SW 1271 (cell line): ENCODE data around the gene FILIP1L.

Experiments
- DNase-seq, 2 experiments: peaks; one replicate each; lab custom pipeline; 2025; lab: John Stamatoyannopoulos, UW

The FILIP1L gene

DNA sequence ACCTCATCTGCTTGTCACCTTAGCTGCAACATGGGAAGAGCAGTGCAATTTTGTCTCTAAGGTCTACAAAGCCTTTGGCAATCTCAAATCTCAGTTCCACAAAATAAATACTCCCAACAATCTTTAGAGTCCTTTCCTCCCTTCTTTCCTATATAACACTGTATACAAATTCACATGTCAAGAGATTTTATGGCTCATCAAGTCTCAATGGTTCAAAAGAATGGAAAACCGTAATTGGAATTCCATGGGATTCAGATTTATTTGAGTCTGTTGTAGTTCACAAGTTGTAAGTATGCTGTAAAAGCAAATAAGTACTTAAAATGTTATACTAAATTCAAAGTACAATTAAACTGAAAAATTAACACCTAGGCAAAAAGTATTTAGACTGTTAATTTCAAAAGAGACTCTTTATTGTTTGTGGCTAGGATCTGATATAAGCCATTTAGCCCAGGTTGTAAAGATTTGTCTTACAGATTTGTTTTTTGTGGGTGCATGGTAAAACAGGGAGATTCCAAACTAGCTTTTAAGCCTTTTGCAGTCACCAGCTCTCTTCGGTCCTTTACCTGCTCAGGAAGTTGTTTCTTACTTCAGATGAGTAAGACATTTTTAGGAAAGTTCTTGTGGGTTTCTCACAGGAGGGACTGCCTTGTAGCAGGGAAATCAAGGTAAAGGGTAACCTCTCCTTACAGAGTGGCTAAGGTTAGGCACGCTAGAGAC lies 246.5 kb downstream of the FILIP1L start:
- DNase-seq = no peak

DNA sequence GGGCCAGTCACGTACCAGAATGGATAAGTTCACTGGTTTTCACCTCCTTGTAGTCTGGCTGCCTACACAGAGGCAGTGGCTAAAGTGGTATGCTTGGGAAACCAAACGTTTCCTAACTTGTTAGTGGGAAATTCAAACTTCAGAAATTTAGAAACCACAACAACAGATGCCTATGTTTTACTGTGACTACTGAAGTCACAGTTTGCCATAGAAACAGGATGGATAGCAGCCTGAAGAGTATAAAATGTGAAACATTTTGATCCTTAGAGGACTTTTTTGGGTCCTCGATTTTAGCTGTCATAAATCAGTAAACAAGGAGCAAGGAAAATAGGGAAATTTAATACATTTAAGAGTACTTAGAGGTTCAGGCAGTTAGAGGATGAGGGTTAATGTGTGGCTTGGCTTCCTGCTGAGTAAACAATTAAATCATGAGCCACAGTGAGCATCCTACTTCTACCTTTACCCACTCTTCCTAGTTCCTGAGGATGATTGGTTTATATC lies 248.0 kb downstream of the FILIP1L start:
- peak in 1 of 2 experiments; percentile 64 for DNase-seq

DNA sequence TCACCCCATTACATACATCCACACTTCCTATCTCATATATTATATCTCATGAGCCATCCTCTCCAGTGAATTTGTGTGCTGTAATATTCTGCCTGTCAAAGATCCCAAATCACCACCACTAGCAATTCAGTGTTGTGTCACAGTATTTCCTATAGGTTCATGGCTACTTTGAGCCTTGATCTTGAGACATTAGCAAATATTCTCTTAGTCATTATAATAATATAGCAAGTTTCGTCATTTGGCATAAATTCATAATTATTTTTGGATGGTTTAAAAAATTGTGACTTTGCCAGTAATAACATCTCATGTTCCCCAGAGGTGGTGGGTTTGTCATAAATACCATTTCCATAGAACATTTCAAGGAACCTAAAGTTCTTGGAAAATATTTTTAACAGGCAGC lies 249.0 kb downstream of the FILIP1L start:
- no peak for DNase-seq

DNA sequence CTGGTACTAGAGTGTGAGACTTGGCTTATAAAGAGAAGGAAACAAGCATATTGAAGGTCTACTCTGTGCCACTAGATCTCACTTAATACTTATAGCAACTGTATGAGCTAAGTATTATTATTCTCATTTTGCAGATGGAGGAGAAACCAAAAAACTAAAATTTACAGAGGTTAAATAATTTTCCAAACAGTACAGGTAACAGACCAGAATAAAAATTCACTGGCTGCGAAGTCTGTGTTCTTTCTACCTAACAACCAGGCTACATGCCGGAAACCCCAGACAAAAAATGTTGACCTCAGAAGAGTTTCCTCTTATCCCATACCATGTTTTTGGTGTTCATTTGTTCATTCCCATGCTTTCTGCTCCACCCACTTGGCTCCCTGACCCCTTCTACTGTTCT lies 250.0 kb downstream of the FILIP1L start:
- no peak for DNase-seq

DNA sequence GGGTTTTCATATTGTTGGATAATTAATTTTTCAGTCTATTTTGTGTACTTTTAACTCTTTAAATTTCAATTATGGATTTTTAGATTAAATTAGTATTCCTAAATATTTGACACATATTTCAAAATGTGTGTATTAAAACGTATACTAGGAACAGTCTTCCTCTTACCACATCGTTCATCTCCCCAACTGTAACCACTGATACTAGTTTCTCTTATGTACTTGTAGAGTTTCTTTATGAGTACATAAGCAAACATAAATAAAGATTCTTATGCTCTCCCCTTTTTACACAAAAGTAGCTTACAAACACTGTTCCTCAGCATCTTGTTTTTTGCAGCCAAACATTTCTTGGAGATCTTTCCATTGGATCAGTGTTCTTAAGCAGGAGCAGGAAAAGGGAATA lies 250.7 kb downstream of the FILIP1L start:
- no peak for DNase-seq

DNA sequence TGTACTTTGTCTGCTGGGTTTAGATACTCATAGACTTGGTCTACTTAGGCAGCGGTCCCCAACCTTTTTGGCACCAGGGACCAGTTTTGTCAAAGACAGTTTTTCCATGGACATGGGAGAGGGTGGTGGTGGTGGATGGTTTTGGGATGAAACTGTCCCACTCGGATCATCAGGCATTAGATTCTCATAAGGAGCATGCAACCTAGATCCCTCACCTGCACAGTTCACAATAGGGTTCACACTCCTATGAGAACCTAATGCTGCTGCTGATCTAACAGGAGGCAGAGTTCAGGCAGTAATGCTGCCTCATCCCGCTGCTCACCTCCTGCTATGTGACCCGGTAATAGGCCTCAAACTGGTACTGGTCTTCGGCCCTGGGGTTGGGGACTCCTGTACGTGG lies 251.3 kb downstream of the FILIP1L start:
- DNase-seq = no peak

DNA sequence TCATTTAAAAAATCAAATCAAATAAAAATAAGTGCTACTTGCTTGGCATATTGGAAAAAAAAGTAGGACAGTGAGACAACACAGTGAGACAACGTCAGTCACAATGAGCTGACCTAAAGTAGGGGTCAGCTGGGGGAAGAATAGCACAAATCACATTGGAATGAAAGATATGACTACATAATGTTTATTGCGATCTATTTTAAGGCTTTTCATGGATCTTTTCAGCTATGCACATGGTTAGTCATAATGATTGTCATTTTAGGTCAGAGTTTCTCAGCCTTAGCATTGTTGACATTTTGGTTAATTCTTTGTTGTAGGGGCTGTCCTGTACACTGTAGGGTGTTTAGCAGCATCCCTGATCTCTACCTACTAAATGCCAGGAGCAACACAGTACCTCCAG lies 252.1 kb downstream of the FILIP1L start:
- DNase-seq = peak; percentile 35 to 73

DNA sequence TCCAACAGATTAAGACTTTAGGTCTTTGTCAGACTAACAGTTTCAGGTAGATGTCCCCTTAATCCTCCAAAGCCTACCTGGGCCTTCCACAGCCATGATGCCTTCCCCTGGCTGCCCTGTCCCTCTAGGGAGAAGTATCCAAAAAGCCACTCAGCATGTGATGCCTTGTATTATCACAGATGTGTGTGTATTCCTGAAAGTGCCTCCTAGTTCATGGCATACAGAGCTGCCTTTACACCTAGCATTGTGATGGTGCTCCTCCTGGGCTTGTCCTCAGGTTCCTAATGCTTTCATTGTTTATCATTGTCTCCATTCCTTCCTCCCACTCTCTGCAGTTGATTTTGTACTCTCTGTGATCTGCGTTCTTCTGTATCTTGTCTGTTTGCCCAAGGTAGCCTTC lies 253.1 kb downstream of the FILIP1L start:
- DNase-seq = no peak

DNA sequence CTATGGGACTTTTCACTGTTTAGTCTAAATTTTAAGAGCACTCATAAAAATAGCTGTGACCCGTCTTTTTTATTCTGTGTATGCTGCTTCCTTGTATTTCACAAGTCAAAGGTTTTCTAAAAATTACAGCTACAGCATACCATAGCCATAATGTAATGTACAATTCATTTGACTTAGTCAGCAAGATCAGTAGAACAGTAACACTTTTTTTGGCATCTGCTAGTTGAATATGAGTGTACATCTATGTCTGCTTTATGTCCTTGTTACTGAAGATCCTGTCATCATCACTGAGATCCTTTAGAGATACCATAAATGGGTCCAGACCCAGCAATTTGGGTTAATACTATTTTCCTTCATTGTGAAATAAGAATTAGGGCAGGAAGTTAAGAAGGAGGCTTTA lies 254.5 kb downstream of the FILIP1L start:
- DNase-seq = peak; percentile 53 to 78

DNA sequence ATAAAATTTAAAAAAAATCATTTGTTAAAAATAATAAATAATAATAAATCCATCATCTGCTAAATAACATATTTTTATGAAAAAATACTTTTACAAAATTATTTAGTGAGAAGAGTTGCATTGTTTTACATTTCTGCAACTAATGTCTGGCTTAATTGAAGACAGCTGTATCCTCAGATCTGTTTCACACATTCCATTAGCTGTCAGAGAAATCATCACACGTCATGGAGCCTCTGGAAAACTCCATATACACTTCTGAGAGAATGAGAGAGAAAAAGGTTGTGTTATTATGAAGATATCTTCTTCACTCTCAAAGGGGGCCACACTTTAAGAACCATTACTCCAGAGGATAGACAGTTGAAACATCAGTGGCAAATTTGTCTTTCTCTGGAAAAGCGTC lies 255.8 kb downstream of the FILIP1L start:
- DNase-seq = no peak

DNA sequence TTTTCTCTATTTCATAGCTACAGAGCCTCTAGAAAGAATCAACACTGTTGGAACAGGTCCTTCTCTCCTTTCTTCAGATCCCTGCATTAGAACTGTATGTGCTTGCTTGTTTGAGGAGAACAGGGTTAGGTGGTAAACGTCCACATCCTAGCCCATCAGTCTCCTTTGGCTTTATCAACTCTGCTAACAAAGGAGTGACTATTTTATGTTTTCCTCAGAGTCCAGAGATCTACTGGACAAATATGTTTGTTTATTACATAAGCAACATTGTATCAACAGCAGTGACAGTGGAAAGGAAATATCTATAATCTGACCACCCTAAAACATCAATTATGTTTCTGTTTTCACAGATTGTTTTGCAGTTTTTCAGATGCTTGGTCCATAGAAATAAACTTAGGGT lies 257.0 kb downstream of the FILIP1L start:
- no peak for DNase-seq

DNA sequence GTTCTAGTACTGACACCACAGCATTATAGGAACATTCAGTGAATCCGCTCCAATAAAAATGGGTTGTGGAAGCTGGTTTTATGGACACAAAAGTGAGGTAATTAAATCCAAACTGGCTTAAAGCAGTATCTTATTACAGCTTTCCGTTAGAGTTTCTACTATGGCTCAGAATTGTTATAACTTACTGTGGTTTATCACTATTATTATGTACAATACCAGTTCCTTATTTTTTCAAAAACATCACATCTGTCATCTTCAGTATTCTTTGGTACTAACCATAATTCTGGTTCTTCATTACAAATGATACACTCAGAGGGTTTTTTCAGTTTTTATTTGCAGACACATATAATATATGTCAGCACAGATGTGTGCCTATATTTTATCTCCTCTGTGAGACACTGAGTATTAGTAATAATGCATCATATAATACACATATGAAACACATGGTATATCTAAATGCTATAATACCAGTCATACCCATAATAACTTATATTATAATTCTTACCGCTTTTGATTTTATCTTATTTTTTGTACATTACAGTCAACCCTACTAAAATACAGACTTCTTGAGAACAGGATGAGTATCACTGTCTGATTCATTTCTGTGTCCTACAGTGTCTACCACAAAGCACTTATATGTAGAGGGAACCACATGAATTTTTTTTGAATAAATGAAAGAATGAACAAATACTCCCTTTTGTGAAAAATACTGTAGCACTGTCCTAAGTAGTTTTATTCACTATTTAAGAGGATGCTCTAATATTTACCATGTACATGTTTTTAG lies 257.7 kb downstream of the FILIP1L start:
- no peak for DNase-seq

DNA sequence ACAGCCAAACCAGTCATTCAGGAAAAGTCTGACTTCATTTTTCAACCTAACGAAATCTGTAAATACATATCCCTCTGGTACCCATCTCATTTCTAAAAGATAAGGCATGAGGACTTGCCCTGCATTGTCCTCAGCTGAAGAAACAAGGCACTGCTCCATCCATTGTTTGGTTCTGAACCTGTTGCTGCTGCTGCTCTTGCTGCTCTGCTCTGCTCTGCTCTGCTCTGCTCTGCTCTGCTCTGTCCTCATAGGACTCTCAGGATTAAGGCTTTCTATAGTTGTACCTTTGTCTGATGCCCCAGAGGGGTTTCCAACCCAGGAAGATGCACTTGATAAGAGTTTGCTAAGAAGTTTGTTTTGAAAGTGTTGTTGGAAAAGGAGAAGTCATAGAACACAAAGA lies 258.4 kb downstream of the FILIP1L start:
- no peak for DNase-seq

DNA sequence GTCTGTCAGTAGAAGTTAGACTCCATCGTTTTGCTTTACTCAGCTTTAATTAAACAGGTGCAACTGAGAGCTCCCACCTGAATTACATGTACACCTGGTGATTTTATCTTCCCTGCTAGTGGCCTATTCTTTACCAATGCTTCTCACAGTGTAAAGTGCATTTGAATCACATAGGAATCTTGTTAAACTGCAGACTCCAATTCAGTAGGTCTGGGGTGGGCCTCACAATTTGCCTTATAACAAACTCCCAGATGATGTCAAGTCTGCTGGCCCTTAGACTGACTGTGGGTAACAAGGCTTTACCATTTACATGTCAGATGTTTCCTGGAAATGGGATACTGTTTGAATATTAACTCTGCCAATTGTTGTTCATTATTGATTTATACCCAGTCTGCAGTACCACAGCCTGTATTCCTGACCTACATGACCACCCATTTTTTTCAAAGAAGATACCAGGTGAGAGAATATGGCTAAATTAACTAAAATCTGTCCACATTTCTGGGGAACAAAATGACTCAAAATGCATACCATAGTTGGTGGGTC lies 259.5 kb downstream of the FILIP1L start:
- DNase-seq = no peak

DNA sequence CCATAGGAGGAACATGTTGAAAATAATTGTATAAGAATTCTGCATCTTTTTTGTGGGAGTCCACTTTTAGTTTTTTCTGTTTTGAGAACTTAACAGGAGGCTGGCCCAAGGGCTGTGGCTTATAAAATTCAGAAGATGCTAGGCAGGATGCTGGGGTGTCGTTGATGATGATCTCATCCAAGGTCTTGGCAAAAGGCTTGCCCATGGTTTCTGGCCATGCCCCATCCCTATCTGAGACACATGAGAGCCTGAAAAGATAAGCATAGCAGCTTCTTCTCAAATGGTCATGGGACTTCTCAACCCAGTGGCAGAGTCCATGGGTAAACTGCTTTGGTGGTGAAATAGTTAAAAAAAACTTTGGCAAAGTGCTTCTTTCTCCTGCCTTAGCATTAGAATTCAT lies 261.4 kb downstream of the FILIP1L start:
- no peak for DNase-seq

DNA sequence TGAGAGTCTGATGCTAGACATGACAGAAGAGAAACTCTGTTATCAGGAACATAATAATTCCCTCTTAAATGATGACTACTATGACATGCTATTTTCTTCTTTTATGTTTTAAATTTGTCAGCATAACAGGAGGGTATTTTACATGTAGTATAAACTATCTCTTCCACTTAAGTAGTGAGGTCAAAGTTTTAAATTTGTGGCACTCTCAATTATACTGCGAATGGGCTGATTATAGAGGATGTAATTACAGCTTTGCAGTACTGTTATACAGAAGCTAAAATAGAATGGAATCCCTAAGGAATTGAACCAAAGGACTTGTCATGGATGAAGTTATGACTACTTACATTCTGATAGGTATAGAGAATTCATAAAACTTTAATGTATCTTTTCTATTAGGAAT lies 262.3 kb downstream of the FILIP1L start:
- no peak for DNase-seq

DNA sequence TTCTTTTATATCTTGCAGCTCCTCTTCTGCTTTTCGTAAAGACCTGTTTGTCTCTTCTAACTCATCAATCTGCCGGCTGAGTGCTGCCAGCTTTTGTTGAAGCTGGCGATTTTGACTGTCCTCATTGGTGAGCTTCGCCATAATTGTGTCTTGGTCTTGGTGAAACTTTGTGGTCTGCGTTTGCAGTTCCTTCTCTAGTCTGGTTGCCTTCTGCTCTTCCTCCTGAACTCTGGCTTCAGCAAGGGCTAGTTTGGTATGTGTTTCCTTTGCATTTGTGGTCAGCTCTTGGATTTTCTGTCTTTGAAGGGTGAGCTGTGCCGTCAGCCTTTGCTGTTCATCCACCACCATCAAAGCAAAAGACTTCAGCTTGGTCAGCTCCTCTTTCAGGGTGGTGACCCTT lies 263.7 kb downstream of the FILIP1L start:
- DNase-seq = no peak

DNA sequence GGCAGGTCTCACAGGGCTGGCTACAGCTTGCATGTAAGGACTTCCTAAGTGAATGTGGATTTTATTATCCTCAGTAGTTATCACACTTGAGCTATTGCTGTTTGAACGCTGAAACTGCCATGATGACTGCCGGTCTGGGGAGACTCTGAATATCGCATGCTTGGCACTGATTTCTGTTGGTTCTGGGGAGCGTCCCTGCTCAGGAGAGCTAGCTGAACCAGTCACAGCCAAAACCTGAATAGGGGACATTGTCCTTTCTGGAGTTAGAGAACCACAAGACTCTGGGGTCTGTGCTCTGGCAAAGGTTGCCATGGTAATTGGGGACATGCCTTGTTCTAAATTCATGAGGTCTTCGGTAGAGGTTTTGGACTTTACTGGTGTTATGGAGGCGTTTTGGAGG lies 265.9 kb downstream of the FILIP1L start:
- no peak for DNase-seq

DNA sequence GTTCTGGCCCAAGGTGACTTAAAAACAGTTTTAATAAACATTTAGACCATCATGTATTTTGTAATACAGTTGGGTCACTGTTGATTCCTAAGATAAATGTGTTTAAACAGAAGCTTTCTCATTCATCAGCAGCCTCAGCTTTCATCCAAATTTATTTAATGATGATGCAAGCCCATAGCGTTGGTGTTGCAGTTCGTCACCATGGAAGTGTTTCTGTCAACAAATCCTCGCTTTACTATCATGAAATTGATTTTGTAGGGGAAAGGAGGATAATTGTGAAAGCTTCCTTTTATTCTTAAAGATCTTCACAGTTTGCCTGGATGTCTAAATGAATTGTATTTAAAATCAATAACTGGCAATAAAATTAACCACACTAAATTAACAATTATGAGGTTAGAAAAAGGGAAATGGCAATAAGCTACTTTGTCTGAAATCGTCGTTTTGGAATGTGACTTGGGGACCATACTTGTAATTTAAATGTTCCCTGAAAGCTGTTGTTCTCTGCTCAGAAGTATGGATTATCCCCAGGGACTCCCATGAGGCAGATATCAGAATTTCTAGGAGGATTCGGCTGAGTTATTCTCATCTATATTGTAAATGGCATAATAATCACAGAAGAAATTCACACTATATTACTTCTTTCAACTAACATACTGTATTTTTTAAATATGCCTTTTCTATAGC lies 267.7 kb downstream of the FILIP1L start:
- no peak for DNase-seq

DNA sequence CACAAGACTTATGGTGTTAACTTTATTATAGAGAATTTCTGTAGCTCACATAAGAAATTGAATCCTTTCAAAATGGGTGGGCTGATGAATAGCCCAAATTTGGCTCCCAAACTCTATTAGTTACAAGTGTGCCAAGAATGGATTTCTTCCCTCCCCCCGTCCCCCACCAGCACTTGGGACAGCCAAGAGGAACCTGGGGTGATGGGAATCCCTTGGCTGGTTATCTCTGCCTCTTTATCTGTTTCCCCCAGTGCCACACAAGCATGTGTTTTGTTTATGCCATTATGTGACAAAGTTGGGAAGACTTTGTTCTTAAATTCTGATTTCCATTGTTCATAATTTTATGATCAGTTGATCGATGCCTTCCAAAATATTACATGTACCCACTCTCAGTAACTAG lies 268.3 kb downstream of the FILIP1L start:
- DNase-seq = no peak

DNA sequence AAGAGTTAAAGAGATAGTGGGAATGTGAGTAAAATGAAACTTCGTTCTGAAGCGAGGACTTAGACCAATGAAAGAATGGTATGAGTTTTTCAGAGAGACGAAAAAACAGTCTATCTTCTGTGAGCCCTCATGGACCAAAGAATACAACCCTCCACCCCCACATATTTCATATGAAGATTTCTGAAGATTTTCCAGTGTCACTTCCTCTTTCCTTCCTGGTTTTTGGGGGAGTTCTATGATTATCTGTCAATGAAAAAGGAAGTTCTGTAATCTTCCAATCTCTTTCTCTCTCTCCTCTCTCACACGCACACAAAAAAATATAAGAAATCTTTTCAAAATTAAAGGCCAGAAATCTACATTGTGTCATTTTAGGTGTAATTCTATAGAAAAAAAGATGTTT lies 269.0 kb downstream of the FILIP1L start:
- no peak for DNase-seq

DNA sequence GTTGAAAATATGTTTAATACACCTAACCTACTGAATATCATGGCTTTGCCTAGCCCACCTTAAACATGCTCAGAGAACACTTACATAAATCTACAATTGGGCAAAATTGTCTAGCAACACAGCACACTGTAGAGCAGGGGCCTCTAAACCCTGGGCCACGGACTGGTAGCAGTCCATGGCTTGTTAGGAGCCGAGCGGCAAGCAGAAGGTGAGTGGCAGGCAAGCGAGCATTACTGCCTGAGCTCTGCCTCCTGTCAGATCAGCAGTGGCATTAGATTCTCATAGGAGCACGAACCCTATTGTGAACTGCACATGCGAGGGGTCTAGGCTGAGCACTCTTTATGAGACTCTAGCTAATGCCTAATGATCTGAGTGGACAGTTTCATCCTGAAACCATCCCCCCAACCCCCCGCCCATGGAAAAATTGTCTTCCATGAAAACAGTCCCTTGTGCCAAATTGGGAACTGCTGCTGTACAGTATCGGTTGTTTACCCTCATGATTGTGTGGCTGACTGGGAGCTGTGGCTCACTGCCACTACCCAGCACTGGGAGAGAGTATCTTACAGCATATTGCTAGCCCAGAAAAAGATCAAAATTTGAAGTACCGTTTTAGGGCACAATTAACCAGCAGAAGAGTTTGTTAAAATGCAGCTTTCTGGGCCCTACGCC lies 270.6 kb downstream of the FILIP1L start:
- no peak for DNase-seq
